Measurements from ENCODE around the gene GALNT17.

Gene GALNT17

DNA sequence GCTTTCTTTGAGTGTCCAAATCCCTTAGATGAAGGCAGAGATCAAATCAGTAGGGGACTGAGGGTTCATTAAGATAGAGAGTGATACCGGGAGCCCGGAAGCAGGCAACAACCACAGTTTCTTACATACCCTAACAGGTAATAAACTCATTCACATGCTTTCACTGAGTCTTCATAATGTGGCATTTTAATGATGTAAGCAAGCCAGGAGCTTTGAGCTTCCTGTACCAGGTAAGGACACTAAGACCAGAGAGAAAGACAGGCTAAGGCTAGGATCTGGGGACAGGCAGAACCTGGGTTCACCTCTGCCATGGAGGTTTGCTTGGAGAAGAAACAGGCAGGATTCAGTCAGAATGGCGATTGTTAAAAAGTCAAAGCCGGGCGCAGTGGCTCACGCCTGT is 618.3 kb downstream of the GALNT17 start:
- TF ChIP-seq, protein P1, sequence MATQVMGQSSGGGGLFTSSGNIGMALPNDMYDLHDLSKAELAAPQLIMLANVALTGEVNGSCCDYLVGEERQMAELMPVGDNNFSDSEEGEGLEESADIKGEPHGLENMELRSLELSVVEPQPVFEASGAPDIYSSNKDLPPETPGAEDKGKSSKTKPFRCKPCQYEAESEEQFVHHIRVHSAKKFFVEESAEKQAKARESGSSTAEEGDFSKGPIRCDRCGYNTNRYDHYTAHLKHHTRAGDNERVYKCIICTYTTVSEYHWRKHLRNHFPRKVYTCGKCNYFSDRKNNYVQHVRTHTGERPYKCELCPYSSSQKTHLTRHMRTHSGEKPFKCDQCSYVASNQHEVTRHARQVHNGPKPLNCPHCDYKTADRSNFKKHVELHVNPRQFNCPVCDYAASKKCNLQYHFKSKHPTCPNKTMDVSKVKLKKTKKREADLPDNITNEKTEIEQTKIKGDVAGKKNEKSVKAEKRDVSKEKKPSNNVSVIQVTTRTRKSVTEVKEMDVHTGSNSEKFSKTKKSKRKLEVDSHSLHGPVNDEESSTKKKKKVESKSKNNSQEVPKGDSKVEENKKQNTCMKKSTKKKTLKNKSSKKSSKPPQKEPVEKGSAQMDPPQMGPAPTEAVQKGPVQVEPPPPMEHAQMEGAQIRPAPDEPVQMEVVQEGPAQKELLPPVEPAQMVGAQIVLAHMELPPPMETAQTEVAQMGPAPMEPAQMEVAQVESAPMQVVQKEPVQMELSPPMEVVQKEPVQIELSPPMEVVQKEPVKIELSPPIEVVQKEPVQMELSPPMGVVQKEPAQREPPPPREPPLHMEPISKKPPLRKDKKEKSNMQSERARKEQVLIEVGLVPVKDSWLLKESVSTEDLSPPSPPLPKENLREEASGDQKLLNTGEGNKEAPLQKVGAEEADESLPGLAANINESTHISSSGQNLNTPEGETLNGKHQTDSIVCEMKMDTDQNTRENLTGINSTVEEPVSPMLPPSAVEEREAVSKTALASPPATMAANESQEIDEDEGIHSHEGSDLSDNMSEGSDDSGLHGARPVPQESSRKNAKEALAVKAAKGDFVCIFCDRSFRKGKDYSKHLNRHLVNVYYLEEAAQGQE (IDR thresholded peaks at IDR 0.05; ENCODE audit: insufficient read depth in 1 of 2, low read depth in 2 of 2, low read length in 2 of 2): no peak
- TF ChIP-seq SIN3A (IDR thresholded peaks at IDR 0.05; ENCODE audit: borderline replicate concordance, insufficient read depth, low read length) (no peak), TAF1 (IDR thresholded peaks at IDR 0.05; ENCODE audit: borderline replicate concordance, insufficient read depth, low read length) (no peak), POLR2AphosphoS5 (IDR thresholded peaks at IDR 0.05; ENCODE audit: low read depth, low read length) (no peak), FOXP2 (optimal IDR thresholded peaks at IDR 0.05; ENCODE audit: borderline replicate concordance, extremely low read depth, extremely low read length, insufficient read depth) (no peak)

DNA sequence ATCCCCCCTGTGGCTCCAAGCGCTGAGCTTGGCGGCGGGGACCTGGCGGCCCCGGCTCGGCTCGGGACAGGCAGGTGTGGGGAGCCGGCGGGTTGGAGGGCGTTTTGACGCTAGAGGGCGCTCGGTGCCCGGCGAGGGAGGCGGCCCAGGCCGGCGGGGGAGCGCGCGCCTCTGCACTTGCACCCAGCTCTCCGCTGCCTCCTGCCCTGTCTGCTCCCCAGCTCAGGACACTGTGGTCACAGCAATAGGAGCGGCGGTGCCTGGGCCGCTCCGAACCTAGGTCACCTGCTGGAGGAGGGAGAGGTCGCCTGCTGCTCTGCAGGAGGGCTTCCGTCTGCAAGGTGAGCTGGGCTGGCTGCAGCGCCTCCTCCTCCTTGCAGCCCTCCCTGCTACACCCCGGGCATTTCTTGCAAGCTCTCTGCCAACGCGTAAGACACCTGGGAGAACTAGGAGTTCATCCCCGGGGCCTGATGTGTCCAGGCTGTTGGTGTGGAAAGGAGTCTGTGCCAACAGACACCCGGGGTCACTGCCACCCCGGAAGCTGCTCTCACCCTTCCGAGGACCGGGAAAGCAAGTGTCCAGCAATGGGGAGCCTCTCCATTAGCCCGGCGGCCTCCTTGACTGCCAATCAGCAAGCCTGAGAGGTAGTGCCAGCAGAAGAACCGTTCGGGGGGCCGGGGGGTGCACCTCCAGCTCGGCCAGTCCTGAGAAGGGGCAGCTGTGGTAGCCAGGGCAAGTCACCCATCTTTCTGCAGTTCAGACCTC is 620.4 kb downstream of the GALNT17 start:
- TF ChIP-seq TAF1 (IDR thresholded peaks at IDR 0.05; ENCODE audit: borderline replicate concordance, insufficient read depth, low read length) (no peak), POLR2AphosphoS5 (IDR thresholded peaks at IDR 0.05; ENCODE audit: low read depth, low read length) (no peak), FOXP2 (optimal IDR thresholded peaks at IDR 0.05; ENCODE audit: borderline replicate concordance, extremely low read depth, extremely low read length, insufficient read depth) (no peak), SIN3A (IDR thresholded peaks at IDR 0.05; ENCODE audit: borderline replicate concordance, insufficient read depth, low read length) (no peak)
- TF ChIP-seq, protein P1 (IDR thresholded peaks at IDR 0.05; ENCODE audit: insufficient read depth in 1 of 2, low read depth in 2 of 2, low read length in 2 of 2): no peak

DNA sequence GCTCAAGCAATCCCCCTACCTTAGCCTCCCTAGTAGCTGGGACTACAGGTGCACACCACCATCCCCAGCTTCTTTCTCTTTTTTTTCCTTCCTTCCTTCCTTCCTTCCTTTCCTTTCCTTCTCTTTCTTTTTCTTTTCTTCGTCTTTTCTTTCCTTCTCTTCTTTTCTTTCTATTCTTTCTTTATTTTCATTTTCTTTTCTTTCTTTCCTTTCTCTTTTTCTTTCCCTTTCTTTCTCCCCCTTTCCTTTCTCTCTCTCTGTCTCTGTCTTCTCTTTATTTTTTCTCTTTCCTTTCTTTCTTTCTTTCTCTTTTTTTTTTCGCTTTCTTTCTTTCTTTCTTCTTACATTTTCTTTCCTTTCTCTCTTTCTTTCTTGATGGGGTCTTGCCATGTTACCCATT is 621.3 kb downstream of the GALNT17 start:
- no peak for TF ChIP-seq TAF1 (IDR thresholded peaks at IDR 0.05; ENCODE audit: borderline replicate concordance, insufficient read depth, low read length)
- no peak for TF ChIP-seq FOXP2 (optimal IDR thresholded peaks at IDR 0.05; ENCODE audit: borderline replicate concordance, extremely low read depth, extremely low read length, insufficient read depth)
- TF ChIP-seq SIN3A (IDR thresholded peaks at IDR 0.05; ENCODE audit: borderline replicate concordance, insufficient read depth, low read length): no peak

DNA sequence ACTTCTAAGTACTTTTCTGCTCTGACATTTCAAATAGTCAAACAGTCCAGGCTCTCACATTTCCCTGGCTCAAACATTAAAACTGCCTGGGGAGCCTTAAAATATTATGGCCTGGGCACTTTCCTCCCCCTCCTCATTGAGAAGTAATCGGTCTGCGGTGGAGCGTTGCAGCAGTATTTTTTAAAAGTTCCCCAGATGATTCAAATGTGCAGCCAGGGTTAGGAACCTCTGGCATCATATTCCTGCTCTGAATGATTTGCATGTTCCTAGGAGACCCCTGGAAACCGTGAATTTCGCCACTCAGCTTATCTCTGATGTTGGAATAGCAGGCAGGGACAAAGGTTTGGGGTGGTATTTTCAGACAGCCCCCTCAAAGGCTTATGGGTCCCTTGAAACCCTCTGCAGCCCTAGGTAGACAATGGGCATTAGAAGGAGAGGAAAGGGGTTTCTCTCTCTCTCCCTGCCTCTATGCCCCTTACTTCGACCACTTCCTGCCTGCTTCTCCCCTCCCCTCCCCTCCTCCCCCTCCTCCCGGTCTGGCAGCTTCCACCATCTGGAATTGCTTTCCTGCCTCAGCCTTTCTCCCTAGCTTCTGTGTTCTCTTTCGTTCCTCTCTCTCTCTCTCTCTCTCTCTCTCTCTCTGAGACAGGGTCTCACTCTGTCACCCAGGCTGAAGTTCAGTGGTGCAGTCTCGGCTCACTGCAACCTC is 622.2 kb downstream of the GALNT17 start:
- TF ChIP-seq, protein P1 (IDR thresholded peaks at IDR 0.05; ENCODE audit: insufficient read depth in 1 of 2, low read depth in 2 of 2, low read length in 2 of 2): no peak
- TF ChIP-seq FOXP2 (optimal IDR thresholded peaks at IDR 0.05; ENCODE audit: borderline replicate concordance, extremely low read depth, extremely low read length, insufficient read depth) (no peak), SIN3A (IDR thresholded peaks at IDR 0.05; ENCODE audit: borderline replicate concordance, insufficient read depth, low read length) (no peak), POLR2AphosphoS5 (IDR thresholded peaks at IDR 0.05; ENCODE audit: low read depth, low read length) (no peak), TAF1 (IDR thresholded peaks at IDR 0.05; ENCODE audit: borderline replicate concordance, insufficient read depth, low read length) (no peak)

DNA sequence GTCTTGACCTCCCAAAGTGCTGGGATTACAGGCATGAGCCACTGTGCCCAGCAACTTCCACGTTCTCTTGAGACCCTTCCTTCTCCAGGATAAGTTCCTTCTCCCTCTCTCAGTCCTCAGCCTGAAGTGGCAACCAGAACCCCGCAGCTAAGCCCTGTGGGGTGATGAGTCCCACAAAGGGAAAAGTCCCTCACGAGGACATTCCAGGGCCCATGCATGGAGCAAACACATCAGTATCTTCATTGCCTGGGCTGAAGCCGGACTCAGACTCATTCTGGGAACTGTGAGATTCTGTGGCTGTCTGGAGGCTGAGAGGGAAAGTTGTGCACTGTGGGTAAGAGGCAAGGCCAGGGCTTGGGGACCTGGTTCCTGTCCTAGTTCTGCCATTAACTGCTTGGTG is 622.9 kb downstream of the GALNT17 start:
- TF ChIP-seq POLR2AphosphoS5 (IDR thresholded peaks at IDR 0.05; ENCODE audit: low read depth, low read length) (no peak), FOXP2 (optimal IDR thresholded peaks at IDR 0.05; ENCODE audit: borderline replicate concordance, extremely low read depth, extremely low read length, insufficient read depth) (no peak), SIN3A (IDR thresholded peaks at IDR 0.05; ENCODE audit: borderline replicate concordance, insufficient read depth, low read length) (no peak), TAF1 (IDR thresholded peaks at IDR 0.05; ENCODE audit: borderline replicate concordance, insufficient read depth, low read length) (no peak)
- TF ChIP-seq, protein P1 (IDR thresholded peaks at IDR 0.05; ENCODE audit: insufficient read depth in 1 of 2, low read depth in 2 of 2, low read length in 2 of 2): no peak
